ENCODE data around the gene CYSRT1. TPM values are rescaled to one million over a fixed set of nuclear protein-coding genes. Genes with fewer than 3 reads are reported as not detected.

Gene CYSRT1
- total RNA-seq, 1 donor from 2014 or later: 2.1 TPM

GRCh38 chr9:137211532-137211931 is 13.4 kb upstream of the CYSRT1 start:
- TF ChIP-seq CTCF (IDR thresholded peaks at IDR 0.05; ENCODE audit: insufficient read depth, low read length, poor library complexity, severe bottlenecking): no peak
- Histone ChIP-seq H3K4me3 (ENCODE audit: low read depth, low read length) (no peak overlapping the region), H3K36me3 (ENCODE audit: control insufficient read depth, insufficient read depth, low read length) (no peaks in the 10 kb centered on the region), H3K27me3 (ENCODE audit: control insufficient read depth, insufficient read depth, low read length) (no peaks in the 10 kb centered on the region)
- no peak for DNase-seq (ENCODE audit: low read depth)

GRCh38 chr9:137212520-137212919 is 12.5 kb upstream of the CYSRT1 start:
- Histone ChIP-seq H3K4me3 (ENCODE audit: low read depth, low read length) (no peak overlapping the region), H3K36me3 (ENCODE audit: control insufficient read depth, insufficient read depth, low read length) (no peaks in the 10 kb centered on the region), H3K27me3 (ENCODE audit: control insufficient read depth, insufficient read depth, low read length) (no peaks in the 10 kb centered on the region)
- TF ChIP-seq CTCF (IDR thresholded peaks at IDR 0.05; ENCODE audit: insufficient read depth, low read length, poor library complexity, severe bottlenecking): no peak
- no peak for DNase-seq (ENCODE audit: low read depth)

GRCh38 chr9:137213160-137214060 is 11.6 kb upstream of the CYSRT1 start:
- no peak overlapping the region for H3K4me3 ChIP-seq (ENCODE audit: low read depth, low read length)
- peak; percentile 30 for TF ChIP-seq CTCF (IDR thresholded peaks at IDR 0.05; ENCODE audit: insufficient read depth, low read length, poor library complexity, severe bottlenecking)
- H3K27me3 ChIP-seq (ENCODE audit: control insufficient read depth, insufficient read depth, low read length): no peaks in the 10 kb centered on the region
- H3K36me3 ChIP-seq (ENCODE audit: control insufficient read depth, insufficient read depth, low read length): no peaks in the 10 kb centered on the region
- DNase-seq (ENCODE audit: low read depth): no peak

- no peak for TF ChIP-seq CTCF (IDR thresholded peaks at IDR 0.05; ENCODE audit: insufficient read depth, low read length, poor library complexity, severe bottlenecking)
- no peaks in the 10 kb centered on the region for H3K36me3 ChIP-seq (ENCODE audit: control insufficient read depth, insufficient read depth, low read length)
- no peak overlapping the region for H3K4me3 ChIP-seq (ENCODE audit: low read depth, low read length)
Observed at GRCh38 chr9:137214620-137215019, 10.4 kb upstream of the CYSRT1 start.

GRCh38 chr9:137215196-137215986 is 9.6 kb upstream of the CYSRT1 start:
- no peaks in the 10 kb centered on the region for H3K27me3 ChIP-seq (ENCODE audit: control insufficient read depth, insufficient read depth, low read length)
- H3K4me3 ChIP-seq (ENCODE audit: low read depth, low read length): no peak overlapping the region
- TF ChIP-seq CTCF (IDR thresholded peaks at IDR 0.05; ENCODE audit: insufficient read depth, low read length, poor library complexity, severe bottlenecking): no peak
- H3K36me3 ChIP-seq (ENCODE audit: control insufficient read depth, insufficient read depth, low read length): no peaks in the 10 kb centered on the region
- DNase-seq (ENCODE audit: low read depth): no peak

More at GRCh38 chr9:137214620-137215019, 10.4 kb upstream of the CYSRT1 start:
- H3K27me3 ChIP-seq (ENCODE audit: control insufficient read depth, insufficient read depth, low read length): no peaks in the 10 kb centered on the region
- DNase-seq (ENCODE audit: low read depth): no peak

Measured in kidney epithelial cell (primary cell).